Measurements from ENCODE around the gene RRM2. TPM values are rescaled to one million over a fixed set of nuclear protein-coding genes. Genes with fewer than 3 reads are reported as not detected.

RRM2 gene
- total RNA-seq, 3 donors from 2014 or later (not counting 1 experiment from before 2014, with no cell fraction given): 16.1 to 22.1 (median 18.5) TPM

- H3K27me3 ChIP-seq (ENCODE audit: control insufficient read depth, insufficient read depth, low read length): no peaks in the 10 kb centered on the region
- H3K9me3 ChIP-seq (ENCODE audit: control insufficient read depth, insufficient read depth, low read length): no peaks in the 10 kb centered on the region
- H3K36me3 ChIP-seq (ENCODE audit: control insufficient read depth, insufficient read depth, low read length): no peaks in the 10 kb centered on the region
- intact Hi-C loops (cut with micrococcal nuclease): no loop called here
- no peak for TF ChIP-seq CTCF (IDR thresholded peaks at IDR 0.05)
- no peaks in the 10 kb centered on the region for H3K27me3 Mint-ChIP-seq (ENCODE audit: low read depth in 2 of 2)
- no peak overlapping the region for H3K27ac ChIP-seq (ENCODE audit: low read length)
- no peak overlapping the region for H3K4me3 ChIP-seq (ENCODE audit: low read length)
- no peaks in the 10 kb centered on the region for H3K9me3 Mint-ChIP-seq
- WGBS (ENCODE audit: insufficient coverage): 97% methylated on average over 18 of the region's 18 CpGs
- H3K36me3 Mint-ChIP-seq: no peaks in the 10 kb centered on the region
- H3K4me1 Mint-ChIP-seq: peaks cover 14 to 26% of the 10 kb centered on the region in 2 donors
- H3K4me3 Mint-ChIP-seq: no peak overlapping the region
- ATAC-seq: no peak
- H3K4me1 ChIP-seq (ENCODE audit: control insufficient read depth, insufficient read depth, low read length): peaks cover 12% of the 10 kb centered on the region
- peak in 1 of 2 donors; percentile 33 for DNase-seq
- H3K27ac Mint-ChIP-seq: no peak overlapping the region
Observed at GRCh38 chr2:10162586-10163497, 40.3 kb downstream of the RRM2 start.

GRCh38 chr2:10163498-10164486 is 41.3 kb downstream of the RRM2 start:
- ATAC-seq (no peak), DNase-seq (no peak)
- no peaks in the 10 kb centered on the region for H3K36me3 Mint-ChIP-seq
- Histone ChIP-seq H3K9me3 (ENCODE audit: control insufficient read depth, insufficient read depth, low read length) (no peaks in the 10 kb centered on the region), H3K27ac (ENCODE audit: low read length) (no peak overlapping the region), H3K27me3 (ENCODE audit: control insufficient read depth, insufficient read depth, low read length) (no peaks in the 10 kb centered on the region), H3K4me1 (ENCODE audit: control insufficient read depth, insufficient read depth, low read length) (peaks cover 12% of the 10 kb centered on the region), H3K36me3 (ENCODE audit: control insufficient read depth, insufficient read depth, low read length) (no peaks in the 10 kb centered on the region), H3K4me3 (ENCODE audit: low read length) (no peak overlapping the region)
- H3K27ac Mint-ChIP-seq: peak overlapping the region in 1 of 2 donors; percentile 47
- H3K4me3 Mint-ChIP-seq: no peak overlapping the region
- peaks cover 14 to 30% of the 10 kb centered on the region in 2 donors for H3K4me1 Mint-ChIP-seq
- intact Hi-C loops (cut with micrococcal nuclease): no loop called here
- no peak for TF ChIP-seq CTCF (IDR thresholded peaks at IDR 0.05)
- no peaks in the 10 kb centered on the region for H3K27me3 Mint-ChIP-seq (ENCODE audit: low read depth in 2 of 2)
- H3K9me3 Mint-ChIP-seq: no peaks in the 10 kb centered on the region
- WGBS (ENCODE audit: insufficient coverage): 87% methylated on average over 18 of the region's 18 CpGs

GRCh38 chr2:10164601-10165000 is 42.1 kb downstream of the RRM2 start:
- Histone ChIP-seq H3K27me3 (ENCODE audit: control insufficient read depth, insufficient read depth, low read length) (no peaks in the 10 kb centered on the region), H3K36me3 (ENCODE audit: control insufficient read depth, insufficient read depth, low read length) (no peaks in the 10 kb centered on the region), H3K9me3 (ENCODE audit: control insufficient read depth, insufficient read depth, low read length) (no peaks in the 10 kb centered on the region), H3K4me3 (ENCODE audit: low read length) (no peak overlapping the region), H3K4me1 (ENCODE audit: control insufficient read depth, insufficient read depth, low read length) (peaks cover 12% of the 10 kb centered on the region), H3K27ac (ENCODE audit: low read length) (no peak overlapping the region)
- TF ChIP-seq CTCF (IDR thresholded peaks at IDR 0.05): no peak
- H3K27ac Mint-ChIP-seq: peak overlapping the region in 1 of 2 donors; percentile 47
- ATAC-seq (no peak), DNase-seq (no peak)
- no peak overlapping the region for H3K4me3 Mint-ChIP-seq
- H3K27me3 Mint-ChIP-seq (ENCODE audit: low read depth in 2 of 2): no peaks in the 10 kb centered on the region
- peaks cover 14 to 25% of the 10 kb centered on the region in 2 donors for H3K4me1 Mint-ChIP-seq
- H3K9me3 Mint-ChIP-seq: no peaks in the 10 kb centered on the region
- intact Hi-C loops (cut with micrococcal nuclease): no loop called here
- H3K36me3 Mint-ChIP-seq: no peaks in the 10 kb centered on the region
- 91% methylated on average over 8 of the region's 8 CpGs for WGBS (ENCODE audit: insufficient coverage)

Data from natural killer cell (primary cell).